Inferior parietal cortex (tissue), 1 donor: ENCODE results near the gene PPP1R1C.

Experiments
- DNase-seq: peaks from one replicate; pipeline ENCODE4 v3.0.0-alpha.2; 2016; ENCODE audit errors: extremely low spot score

The PPP1R1C gene

GRCh38 chr2:181972431-181973170 is 13.1 kb upstream of the PPP1R1C start:
- DNase-seq = no peak

GRCh38 chr2:181973171-181973783 is 12.4 kb upstream of the PPP1R1C start:
- DNase-seq = no peak

- DNase-seq = no peak
These were observed 7.8 kb upstream of the PPP1R1C start for GRCh38 chr2:181977661-181978350.

- DNase-seq = no peak
These were observed 7.1 kb upstream of the PPP1R1C start for GRCh38 chr2:181978351-181979150.

- DNase-seq = no peak
These were observed 1.6 kb upstream of the PPP1R1C start for GRCh38 chr2:181984060-181984459.

- DNase-seq = no peak
These were observed 630 bp upstream of the PPP1R1C start for GRCh38 chr2:181984814-181985631.

- DNase-seq = no peak
These were observed 2.7 kb downstream of the PPP1R1C start for GRCh38 chr2:181988154-181988924.

GRCh38 chr2:181989099-181989498 is 3.4 kb downstream of the PPP1R1C start:
- no peak for DNase-seq

GRCh38 chr2:181991171-181991885 is 5.7 kb downstream of the PPP1R1C start:
- no peak for DNase-seq

GRCh38 chr2:181992776-181993175 is 7.1 kb downstream of the PPP1R1C start:
- no peak for DNase-seq

GRCh38 chr2:181995289-181995688 is 9.6 kb downstream of the PPP1R1C start:
- no peak for DNase-seq

GRCh38 chr2:181998041-181998835 is 12.6 kb downstream of the PPP1R1C start:
- DNase-seq = no peak

- DNase-seq = no peak
These were observed 13.4 kb downstream of the PPP1R1C start for GRCh38 chr2:181998891-181999654.

GRCh38 chr2:181999911-182000310 is 14.3 kb downstream of the PPP1R1C start:
- no peak for DNase-seq

GRCh38 chr2:182004945-182005520 is 19.4 kb downstream of the PPP1R1C start:
- DNase-seq = no peak

GRCh38 chr2:182006595-182007341 is 21.1 kb downstream of the PPP1R1C start:
- DNase-seq = no peak

GRCh38 chr2:182014284-182014683 is 28.6 kb downstream of the PPP1R1C start:
- DNase-seq = no peak
